Central memory CD8-positive, alpha-beta T cell (primary cell): Measurements from ENCODE around the gene LPAR6.
"Not testable (repeated sequence)": the region's sequence is repeated elsewhere in the genome, so short reads cannot be mapped to it uniquely, and the experiment has no call there.

Experiments used
- ATAC-seq: fragments of 150-1000 bp; cut with Tn5 transposase; replicated peaks from 2 replicates; pipeline ENCODE4 v1.10.0; 2022; ENCODE audit warnings: mild to moderate bottlenecking, moderate FRiP score, moderate number of reproducible peaks; ENCODE audit not compliant: poor library complexity, severe bottlenecking; ENCODE audit errors: extremely low read depth
- DNase-seq, 2 donors: peaks; one replicate each; pipeline ENCODE4 v3.0.0; 2021; ENCODE audit warnings: low spot score in 2 of 2
- H3K27ac Mint-ChIP-seq: one replicate; pipeline ENCODE4 v1.8.0; 2022; ENCODE audit warnings: low read depth, mild to moderate bottlenecking, moderate library complexity, mixed read lengths
- H3K27me3 Mint-ChIP-seq: one replicate; pipeline ENCODE4 v1.8.0; 2022; ENCODE audit warnings: mixed read lengths
- H3K36me3 Mint-ChIP-seq: one replicate; pipeline ENCODE4 v1.8.0; 2022; ENCODE audit warnings: mild to moderate bottlenecking, moderate library complexity, mixed read lengths; ENCODE audit not compliant: insufficient read depth
- H3K4me1 Mint-ChIP-seq: one replicate; pipeline ENCODE4 v1.8.0; 2022; ENCODE audit warnings: mixed read lengths
- H3K4me3 Mint-ChIP-seq: one replicate; pipeline ENCODE4 v1.8.0; 2022; ENCODE audit warnings: mild to moderate bottlenecking, moderate library complexity, mixed read lengths
- H3K9me3 Mint-ChIP-seq: one replicate; pipeline ENCODE4 v1.8.0; 2022; ENCODE audit warnings: mixed read lengths

Gene LPAR6, protein sequence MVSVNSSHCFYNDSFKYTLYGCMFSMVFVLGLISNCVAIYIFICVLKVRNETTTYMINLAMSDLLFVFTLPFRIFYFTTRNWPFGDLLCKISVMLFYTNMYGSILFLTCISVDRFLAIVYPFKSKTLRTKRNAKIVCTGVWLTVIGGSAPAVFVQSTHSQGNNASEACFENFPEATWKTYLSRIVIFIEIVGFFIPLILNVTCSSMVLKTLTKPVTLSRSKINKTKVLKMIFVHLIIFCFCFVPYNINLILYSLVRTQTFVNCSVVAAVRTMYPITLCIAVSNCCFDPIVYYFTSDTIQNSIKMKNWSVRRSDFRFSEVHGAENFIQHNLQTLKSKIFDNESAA

DNA sequence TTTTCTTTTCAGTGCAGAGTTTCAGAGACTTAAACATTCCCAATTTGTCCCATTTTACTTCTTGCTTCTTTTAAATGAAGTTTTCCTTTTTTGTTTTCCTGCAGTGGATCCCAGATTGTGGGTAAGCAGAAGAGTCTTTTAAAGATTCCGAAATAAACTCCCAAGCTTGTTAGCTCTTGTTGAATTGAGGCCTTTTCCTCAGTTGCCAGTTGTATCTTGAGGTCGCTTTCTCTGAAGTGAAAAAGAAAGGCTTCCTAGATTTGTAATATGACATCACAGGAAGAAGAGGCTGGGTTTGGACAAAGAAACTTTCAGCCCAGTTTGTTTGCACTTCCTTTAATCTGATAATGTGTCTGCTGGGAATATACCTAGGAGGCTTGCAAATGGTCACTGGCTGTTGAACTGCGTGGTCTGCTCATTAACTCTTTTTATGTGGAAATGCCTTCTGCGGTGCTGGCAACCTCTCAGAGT lies at the start of gene LPAR6:
TSS of gene LPAR6 (minus strand) at position 233 of the 471 bp plus-strand sequence. CDS start 690 bp downstream, outside the sequence.
- ATAC-seq (peak; percentile 54), DNase-seq (no peak)
- Mint-ChIP-seq H3K27me3 (no peaks in the 10 kb centered on the region), H3K9me3 (no peaks in the 10 kb centered on the region), H3K4me3 (peak within 1 kb of the TSS; percentile 97), H3K4me1 (peaks cover 41% of the 10 kb centered on the region), H3K27ac (peak within 1 kb of the TSS; percentile 97), H3K36me3 (peaks cover 17% of the 10 kb centered on the region)

DNA sequence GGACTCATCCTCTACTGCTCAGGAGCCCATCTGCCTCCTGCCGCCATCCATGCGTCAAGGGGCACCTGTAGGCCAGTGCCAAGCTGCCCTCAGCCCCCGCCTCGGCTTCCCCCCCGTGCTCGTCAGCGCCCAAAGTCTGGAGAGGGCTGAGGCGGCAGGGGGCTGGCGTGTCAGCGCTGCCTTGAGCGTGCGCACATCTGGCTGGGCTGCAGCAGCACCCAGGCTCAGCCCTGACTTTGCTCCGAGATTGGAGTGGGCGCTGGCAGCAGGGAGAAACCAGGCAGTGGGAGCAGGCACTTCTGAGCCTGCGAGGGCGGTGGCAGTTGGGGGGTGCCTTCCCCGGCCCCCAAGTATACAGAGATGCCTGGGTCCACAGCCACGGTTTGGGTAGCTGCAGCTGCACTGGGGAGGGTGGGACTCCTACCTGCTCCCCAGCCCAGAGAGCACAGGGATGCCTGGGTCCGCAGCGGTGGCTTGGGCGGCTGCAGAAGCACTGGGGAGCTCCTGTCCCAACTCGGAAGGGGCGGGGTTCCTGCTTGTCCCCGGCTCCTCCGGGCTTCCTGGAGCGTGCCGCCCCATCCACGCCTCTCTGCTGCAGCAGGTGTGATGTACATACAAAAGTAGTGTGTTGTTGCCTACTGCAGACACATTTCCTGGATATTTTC lies 44.8 kb upstream of the LPAR6 start:
- Mint-ChIP-seq H3K36me3 (peaks cover 32% of the 10 kb centered on the region), H3K9me3 (no peaks in the 10 kb centered on the region), H3K27ac (no peak overlapping the region), H3K4me3 (no peak overlapping the region), H3K27me3 (no peaks in the 10 kb centered on the region), H3K4me1 (peaks cover 12% of the 10 kb centered on the region)
- DNase-seq (no peak), ATAC-seq (no peak)

GRCh38 chr13:48456546-48456945 lies 43.6 kb upstream of the LPAR6 start:
- Mint-ChIP-seq H3K27ac (no peak overlapping the region), H3K4me1 (peaks cover 12% of the 10 kb centered on the region), H3K9me3 (no peaks in the 10 kb centered on the region), H3K36me3 (peaks cover 23% of the 10 kb centered on the region), H3K27me3 (no peaks in the 10 kb centered on the region), H3K4me3 (no peak overlapping the region)
- ATAC-seq: no peak
- DNase-seq: no peak

GRCh38 chr13:48451196-48451595 lies 38.3 kb upstream of the LPAR6 start:
- peaks cover 10% of the 10 kb centered on the region for H3K36me3 Mint-ChIP-seq
- H3K4me3 Mint-ChIP-seq, H3K9me3 Mint-ChIP-seq, DNase-seq, ATAC-seq, H3K27me3 Mint-ChIP-seq, H3K27ac Mint-ChIP-seq: not testable (repeated sequence)
- peaks cover 22% of the 10 kb centered on the region for H3K4me1 Mint-ChIP-seq

GRCh38 chr13:48449656-48450055 lies 36.7 kb upstream of the LPAR6 start:
- Mint-ChIP-seq H3K27ac (no peak overlapping the region), H3K4me1 (peaks cover 18% of the 10 kb centered on the region), H3K9me3 (peaks cover 6% of the 10 kb centered on the region), H3K4me3 (no peak overlapping the region), H3K36me3 (peaks cover 6% of the 10 kb centered on the region), H3K27me3 (no peaks in the 10 kb centered on the region)
- no peak for ATAC-seq
- no peak for DNase-seq

- peaks cover 6% of the 10 kb centered on the region for H3K9me3 Mint-ChIP-seq
- H3K27me3 Mint-ChIP-seq: no peaks in the 10 kb centered on the region
- no peak overlapping the region for H3K27ac Mint-ChIP-seq
- H3K4me3 Mint-ChIP-seq: no peak overlapping the region
- H3K36me3 Mint-ChIP-seq: peaks cover 6% of the 10 kb centered on the region
- H3K4me1 Mint-ChIP-seq: peaks cover 19% of the 10 kb centered on the region
- DNase-seq (no peak), ATAC-seq (no peak)
Measured at GRCh38 chr13:48448959-48449614, 36.2 kb upstream of the LPAR6 start.

GRCh38 chr13:48448285-48448958 lies 35.5 kb upstream of the LPAR6 start:
- no peak for DNase-seq
- H3K4me1 Mint-ChIP-seq: peaks cover 18% of the 10 kb centered on the region
- peak overlapping the region; percentile 53 for H3K27ac Mint-ChIP-seq
- H3K9me3 Mint-ChIP-seq: peaks cover 6% of the 10 kb centered on the region
- H3K27me3 Mint-ChIP-seq: no peaks in the 10 kb centered on the region
- H3K36me3 Mint-ChIP-seq: peaks cover 3% of the 10 kb centered on the region
- H3K4me3 Mint-ChIP-seq: no peak overlapping the region
- no peak for ATAC-seq

- H3K27ac Mint-ChIP-seq: no peak overlapping the region
- peaks cover 2% of the 10 kb centered on the region for H3K36me3 Mint-ChIP-seq
- H3K9me3 Mint-ChIP-seq: peaks cover 6% of the 10 kb centered on the region
- no peak for DNase-seq
- H3K4me3 Mint-ChIP-seq: no peak overlapping the region
- peaks cover 17% of the 10 kb centered on the region for H3K4me1 Mint-ChIP-seq
- H3K27me3 Mint-ChIP-seq: no peaks in the 10 kb centered on the region
- no peak for ATAC-seq
Measured at GRCh38 chr13:48446464-48446863, 33.6 kb upstream of the LPAR6 start.

DNA sequence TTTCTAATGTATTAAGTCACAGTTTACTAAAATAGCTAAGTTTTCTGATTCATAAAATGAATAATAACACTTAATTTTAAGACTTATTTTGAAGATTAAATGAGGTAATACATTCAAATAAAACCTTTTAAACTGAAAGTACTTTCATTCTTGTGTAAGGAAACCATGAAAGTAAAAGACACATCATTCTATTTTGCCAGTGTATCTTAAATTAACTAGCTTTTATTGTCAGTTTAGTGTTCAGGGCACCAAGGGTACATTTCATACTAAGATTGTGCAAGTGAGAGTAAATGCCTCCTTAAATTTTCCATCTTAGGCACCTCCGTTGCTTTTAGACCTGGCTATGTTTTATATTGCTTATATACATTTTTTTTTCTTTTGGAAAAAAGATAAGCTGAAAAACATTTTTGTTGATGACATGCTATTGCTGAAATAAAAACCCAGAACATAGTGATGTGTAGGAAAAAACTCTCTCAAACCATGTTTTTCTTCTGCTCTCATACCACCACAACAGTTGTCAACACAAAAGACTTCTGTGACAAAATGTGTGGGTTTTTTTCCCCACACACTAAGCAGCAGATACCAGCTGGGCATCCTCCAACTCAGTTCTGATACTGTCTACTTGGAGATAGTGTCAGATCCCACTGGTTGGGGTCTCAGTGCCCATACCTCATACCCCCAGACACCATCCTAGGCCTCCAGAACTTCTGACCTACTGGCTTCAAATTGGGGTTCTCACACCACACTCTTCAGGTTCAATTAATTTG lies 30.7 kb upstream of the LPAR6 start:
- ATAC-seq (no peak), DNase-seq (no peak)
- peaks cover 12% of the 10 kb centered on the region for H3K4me1 Mint-ChIP-seq

GRCh38 chr13:48437371-48437770 lies 24.5 kb upstream of the LPAR6 start:
- ATAC-seq (no peak), DNase-seq (no peak)
- no peak overlapping the region for H3K4me3 Mint-ChIP-seq
- H3K4me1 Mint-ChIP-seq: peaks cover 15% of the 10 kb centered on the region
- H3K36me3 Mint-ChIP-seq: no peaks in the 10 kb centered on the region
- no peak overlapping the region for H3K27ac Mint-ChIP-seq
- H3K27me3 Mint-ChIP-seq: no peaks in the 10 kb centered on the region
- H3K9me3 Mint-ChIP-seq: no peaks in the 10 kb centered on the region

More for the DNA sequence above, 30.7 kb upstream of the LPAR6 start:
- no peaks in the 10 kb centered on the region for H3K36me3 Mint-ChIP-seq
- H3K4me3 Mint-ChIP-seq: no peak overlapping the region
- no peaks in the 10 kb centered on the region for H3K9me3 Mint-ChIP-seq
- peak overlapping the region; percentile 64 for H3K27ac Mint-ChIP-seq
- no peaks in the 10 kb centered on the region for H3K27me3 Mint-ChIP-seq

- Mint-ChIP-seq H3K27ac (no peak overlapping the region), H3K4me3 (no peak overlapping the region), H3K36me3 (no peaks in the 10 kb centered on the region), H3K9me3 (no peaks in the 10 kb centered on the region), H3K4me1 (peaks cover 21% of the 10 kb centered on the region), H3K27me3 (no peaks in the 10 kb centered on the region)
- ATAC-seq: no peak
- no peak for DNase-seq
Measured at GRCh38 chr13:48436661-48437288, 23.9 kb upstream of the LPAR6 start.
